Measurements from ENCODE around the gene SPOPL. TPM values are rescaled to one million over a fixed set of nuclear protein-coding genes. Genes with fewer than 3 reads are reported as not detected.
"Not testable (repeated sequence)": the region's sequence is repeated elsewhere in the genome, so short reads cannot be mapped to it uniquely, and the experiment has no call there.

SPOPL gene
- total and polyA plus RNA-seq, 12 donors, result 1.5 to 26.2 (median 14.0) TPM

GRCh38 chr2:138455275-138455674 is 46.3 kb upstream of the SPOPL start:
- WGBS, 4 donors, result 76 to 91% (median 89%) methylated on average over 2 of the region's 2 CpGs
- Histone ChIP-seq H3K4me1 (replicated peaks in 1 of 2) (no peaks in the 10 kb centered on the region), H3K4me3 (no peak overlapping the region), H3K9me3 (replicated peaks in 1 of 3) (no peaks in the 10 kb centered on the region), H3K36me3 (replicated peaks in 1 of 2) (no peaks in the 10 kb centered on the region), H3K27ac (no peak overlapping the region), H3K27me3 (no peaks in the 10 kb centered on the region)
- no peak for TF ChIP-seq POLR2A (IDR thresholded peaks at IDR 0.05)
- no peak for TF ChIP-seq CTCF (IDR thresholded peaks at IDR 0.05)
- intact Hi-C loops (cut with DNase I), result no loop called here
- DNase-seq, result no peak

- H3K36me3 ChIP-seq (replicated peaks in 1 of 2), result no peaks in the 10 kb centered on the region
- no peak overlapping the region for H3K4me3 ChIP-seq
- H3K4me1 ChIP-seq (replicated peaks in 1 of 2), result no peaks in the 10 kb centered on the region
- no peak for TF ChIP-seq POLR2A (IDR thresholded peaks at IDR 0.05)
- no peak for TF ChIP-seq CTCF (IDR thresholded peaks at IDR 0.05)
- intact Hi-C loops (cut with DNase I), result no loop called here
- no peak for DNase-seq
- WGBS, 4 donors, result 76 to 86% (median 79%) methylated on average over 2 of the region's 2 CpGs
- H3K27me3 ChIP-seq, result no peaks in the 10 kb centered on the region
- no peak overlapping the region for H3K27ac ChIP-seq
- H3K9me3 ChIP-seq (replicated peaks in 1 of 3), result no peaks in the 10 kb centered on the region
Observed at GRCh38 chr2:138455691-138456090, 45.9 kb upstream of the SPOPL start.

GRCh38 chr2:138462689-138463088 is 38.9 kb upstream of the SPOPL start:
- H3K36me3 ChIP-seq (replicated peaks in 1 of 2); H3K9me3 ChIP-seq (replicated peaks in 1 of 3); H3K4me1 ChIP-seq (replicated peaks in 1 of 2); H3K27me3 ChIP-seq; H3K4me3 ChIP-seq; H3K27ac ChIP-seq; intact Hi-C loops (cut with DNase I); DNase-seq: not testable (repeated sequence)
- 89 to 100% (median 94%) methylated on average over 3 of the region's 3 CpGs for WGBS, 4 donors

- DNase-seq, result no peak
- TF ChIP-seq CTCF (IDR thresholded peaks at IDR 0.05), result no peak
- TF ChIP-seq POLR2A (IDR thresholded peaks at IDR 0.05), result no peak
- H3K4me3 ChIP-seq, result no peak overlapping the region
- intact Hi-C loops (cut with DNase I), result no loop called here
- H3K36me3 ChIP-seq (replicated peaks in 1 of 2), result no peaks in the 10 kb centered on the region
- no peak overlapping the region for H3K27ac ChIP-seq
- H3K4me1 ChIP-seq (replicated peaks in 1 of 2), result no peaks in the 10 kb centered on the region
- no peaks in the 10 kb centered on the region for H3K27me3 ChIP-seq
- H3K9me3 ChIP-seq (replicated peaks in 1 of 3), result no peaks in the 10 kb centered on the region
- WGBS, 4 donors, result 0% methylated on average over 1 of the region's 1 CpG
Observed at GRCh38 chr2:138468617-138469016, 33.0 kb upstream of the SPOPL start.

GRCh38 chr2:138469411-138469810 is 32.2 kb upstream of the SPOPL start:
- no peaks in the 10 kb centered on the region for H3K36me3 ChIP-seq (replicated peaks in 1 of 2)
- WGBS, 4 donors, result 67 to 78% (median 72%) methylated on average over 1 of the region's 1 CpG
- H3K4me3 ChIP-seq, result no peak overlapping the region
- H3K9me3 ChIP-seq (replicated peaks in 1 of 3), result no peaks in the 10 kb centered on the region
- intact Hi-C loops (cut with DNase I), result no loop called here
- no peaks in the 10 kb centered on the region for H3K4me1 ChIP-seq (replicated peaks in 1 of 2)
- no peak for DNase-seq
- H3K27me3 ChIP-seq, result no peaks in the 10 kb centered on the region
- TF ChIP-seq CTCF (IDR thresholded peaks at IDR 0.05), result no peak
- no peak for TF ChIP-seq POLR2A (IDR thresholded peaks at IDR 0.05)
- H3K27ac ChIP-seq, result no peak overlapping the region

Measured in adrenal gland (tissue), 12 donors.